HEK293 (cell line): ENCODE data around the gene CNTLN.

Experiments used
- HOXC10 ChIP-seq: sonication (generic); formaldehyde crosslinking; IDR thresholded peaks from 2 replicates; pipeline ENCODE4 v1.8.1; 2023; ENCODE audit warnings: mild to moderate bottlenecking, missing genetic modification reagents
- MZF1 ChIP-seq: fragments of 450-650 bp; formaldehyde crosslinking; IDR thresholded peaks from 2 replicates; pipeline ENCODE4 v1.5.1; 2017; ENCODE audit warnings: missing biosample characterization, missing genetic modification characterization, borderline replicate concordance
- SP7 ChIP-seq: fragments of 450-650 bp; formaldehyde crosslinking; IDR thresholded peaks from 2 replicates; pipeline ENCODE4 v1.5.1; 2016; ENCODE audit warnings: missing biosample characterization, missing genetic modification characterization
- TCF7L2 ChIP-seq: IDR thresholded peaks from 2 replicates; pipeline ENCODE4 v1.6.1; 2011; ENCODE audit warnings: low read depth, mild to moderate bottlenecking, inconsistent platforms, low read length, moderate library complexity, borderline replicate concordance
- YY1 ChIP-seq: fragments of 450-650 bp; formaldehyde crosslinking; IDR thresholded peaks from 2 replicates; pipeline ENCODE4 v1.5.1; 2018; ENCODE audit warnings: missing biosample characterization, missing genetic modification characterization
- ZNF184 ChIP-seq: fragments of 450-650 bp; IDR thresholded peaks from 2 replicates; pipeline ENCODE4 v1.5.1; 2018; ENCODE audit warnings: missing biosample characterization, mild to moderate bottlenecking, missing genetic modification characterization
- ZNF2 ChIP-seq: fragments of 450-650 bp; formaldehyde crosslinking; IDR thresholded peaks from 2 replicates; pipeline ENCODE4 v1.5.1; 2016; ENCODE audit warnings: missing biosample characterization, missing genetic modification characterization
- ZNF223 ChIP-seq: fragments of 450-650 bp; formaldehyde crosslinking; IDR thresholded peaks from 2 replicates; pipeline ENCODE4 v1.5.1; 2016; ENCODE audit warnings: missing biosample characterization, missing genetic modification characterization
- ZNF248 ChIP-seq: fragments of 450-650 bp; formaldehyde crosslinking; IDR thresholded peaks from 2 replicates; pipeline ENCODE4 v1.5.1; 2017; ENCODE audit warnings: missing biosample characterization, missing genetic modification characterization
- ZNF37A ChIP-seq: fragments of 450-650 bp; IDR thresholded peaks from 2 replicates; pipeline ENCODE4 v1.5.1; 2018; ENCODE audit warnings: missing biosample characterization, missing genetic modification characterization
- ZNF404 ChIP-seq: fragments of 450-650 bp; formaldehyde crosslinking; IDR thresholded peaks from 2 replicates; pipeline ENCODE4 v1.5.1; 2017; ENCODE audit warnings: missing biosample characterization, missing genetic modification characterization
- ZNF48 ChIP-seq: fragments of 450-650 bp; formaldehyde crosslinking; IDR thresholded peaks from 2 replicates; pipeline ENCODE4 v1.5.1; 2016; ENCODE audit warnings: missing biosample characterization, missing genetic modification characterization
- ZNF548 ChIP-seq: fragments of 450-650 bp; formaldehyde crosslinking; IDR thresholded peaks from 2 replicates; pipeline ENCODE4 v1.5.1; 2016; ENCODE audit warnings: missing biosample characterization, missing genetic modification characterization
- ZNF600 ChIP-seq: fragments of 450-650 bp; formaldehyde crosslinking; IDR thresholded peaks from 2 replicates; pipeline ENCODE4 v1.5.1; 2016; ENCODE audit warnings: missing biosample characterization, missing genetic modification characterization
- ZNF629 ChIP-seq: fragments of 450-650 bp; formaldehyde crosslinking; IDR thresholded peaks from 2 replicates; pipeline ENCODE4 v1.5.1; 2017; ENCODE audit warnings: missing biosample characterization, missing genetic modification characterization
- ZNF670 ChIP-seq: fragments of 450-650 bp; formaldehyde crosslinking; IDR thresholded peaks from 2 replicates; pipeline ENCODE4 v1.5.1; 2016; ENCODE audit warnings: missing biosample characterization, missing genetic modification characterization, low read depth
- ZNF777 ChIP-seq: fragments of 450-650 bp; formaldehyde crosslinking; IDR thresholded peaks from 2 replicates; pipeline ENCODE4 v1.5.1; 2017; ENCODE audit warnings: missing biosample characterization, missing genetic modification characterization, borderline replicate concordance
- ZNF791 ChIP-seq: fragments of 450-650 bp; formaldehyde crosslinking; IDR thresholded peaks from 2 replicates; pipeline ENCODE4 v1.5.1; 2016; ENCODE audit warnings: missing biosample characterization, missing genetic modification characterization
- TF ChIP-seq, protein P1 (sequence below): fragments of 450-650 bp; formaldehyde crosslinking; IDR thresholded peaks from 2 replicates; pipeline ENCODE4 v1.5.1; 2016; ENCODE audit warnings: missing biosample characterization, missing genetic modification characterization
- TF ChIP-seq, protein P2 (sequence below): fragments of 450-650 bp; formaldehyde crosslinking; IDR thresholded peaks from 2 replicates; pipeline ENCODE4 v1.5.1; 2016; ENCODE audit warnings: missing biosample characterization, missing genetic modification characterization
- TF ChIP-seq, protein P3 (sequence below): fragments of 450-650 bp; formaldehyde crosslinking; IDR thresholded peaks from 2 replicates; pipeline ENCODE4 v1.5.1; 2016; ENCODE audit warnings: missing biosample characterization, missing genetic modification characterization
- TF ChIP-seq, protein P4 (sequence below): fragments of 450-650 bp; formaldehyde crosslinking; IDR thresholded peaks from 2 replicates; pipeline ENCODE4 v1.5.1; 2017; ENCODE audit warnings: missing biosample characterization, missing genetic modification characterization
- TF ChIP-seq, protein P5 (sequence below): fragments of 450-650 bp; formaldehyde crosslinking; IDR thresholded peaks from 2 replicates; pipeline ENCODE4 v1.5.1; 2016; ENCODE audit warnings: missing biosample characterization, missing genetic modification characterization, low read depth
- TF ChIP-seq, protein P6 (sequence below): fragments of 450-650 bp; formaldehyde crosslinking; IDR thresholded peaks from 2 replicates; pipeline ENCODE4 v1.5.1; 2016; ENCODE audit warnings: missing biosample characterization, missing genetic modification characterization
- TF ChIP-seq, protein P7 (sequence below): fragments of 450-650 bp; formaldehyde crosslinking; IDR thresholded peaks from 2 replicates; pipeline ENCODE4 v1.5.1; 2017; ENCODE audit warnings: missing biosample characterization, missing genetic modification characterization

Gene CNTLN

DNA sequence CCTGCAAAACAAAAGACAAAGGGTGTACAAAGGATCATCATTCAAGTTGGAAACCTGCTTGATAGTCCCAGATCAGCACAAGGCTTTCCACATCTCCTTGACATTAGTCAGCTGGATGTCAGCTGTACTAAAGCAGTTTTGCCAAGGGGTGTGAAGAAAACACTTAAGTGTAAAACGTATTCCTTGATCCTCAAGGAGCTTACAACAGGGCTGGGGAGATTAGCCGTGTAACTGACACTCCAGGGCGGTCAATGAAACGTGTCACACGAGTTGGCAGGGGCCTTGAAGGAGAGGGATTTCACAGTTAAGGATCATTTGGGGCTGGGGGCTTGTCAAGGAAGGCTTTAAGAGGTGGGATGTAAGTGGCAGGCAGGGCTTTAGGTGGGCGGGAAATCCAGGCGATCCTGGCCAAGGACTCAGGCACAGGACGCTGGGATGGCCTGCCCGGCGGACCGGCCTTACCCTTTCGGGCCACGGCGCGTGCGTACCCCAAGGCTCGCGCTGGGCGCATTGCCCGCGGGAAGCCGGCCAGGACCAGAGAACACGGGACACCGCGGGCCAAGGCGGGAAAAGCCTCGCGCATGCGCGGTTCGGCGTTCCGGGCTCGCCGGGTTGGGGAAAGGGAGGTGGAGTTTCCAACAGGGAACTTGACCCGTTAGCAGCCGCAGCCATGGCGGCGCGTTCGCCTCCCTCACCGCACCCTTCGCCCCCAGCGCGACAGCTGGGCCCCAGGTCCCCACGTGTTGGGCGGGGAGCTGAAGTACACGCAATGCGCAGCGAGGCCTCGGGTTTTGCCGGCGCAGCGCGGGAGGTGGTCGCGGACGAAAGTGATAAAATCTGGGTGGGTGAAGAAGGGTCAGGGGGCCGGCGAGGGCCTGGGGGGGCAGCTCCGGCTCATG is at the start of gene CNTLN (continued):
- TF ChIP-seq, protein P1, sequence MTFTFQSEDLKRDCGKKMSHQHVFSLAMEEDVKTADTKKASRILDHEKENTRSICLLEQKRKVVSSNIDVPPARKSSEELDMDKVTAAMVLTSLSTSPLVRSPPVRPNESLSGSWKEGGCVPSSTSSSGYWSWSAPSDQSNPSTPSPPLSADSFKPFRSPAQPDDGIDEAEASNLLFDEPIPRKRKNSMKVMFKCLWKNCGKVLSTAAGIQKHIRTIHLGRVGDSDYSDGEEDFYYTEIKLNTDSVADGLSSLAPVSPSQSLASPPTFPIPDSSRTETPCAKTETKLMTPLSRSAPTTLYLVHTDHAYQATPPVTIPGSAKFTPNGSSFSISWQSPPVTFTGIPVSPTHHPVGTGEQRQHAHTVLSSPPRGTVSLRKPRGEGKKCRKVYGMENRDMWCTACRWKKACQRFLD = no peak
- peak; percentile 64; the same call in 1 of the 2 replicates for TF ChIP-seq ZNF2 (tag by site-specific recombination)
- no peak for TF ChIP-seq HOXC10 (CRISPR knock-in tag)
- TF ChIP-seq, protein P2, sequence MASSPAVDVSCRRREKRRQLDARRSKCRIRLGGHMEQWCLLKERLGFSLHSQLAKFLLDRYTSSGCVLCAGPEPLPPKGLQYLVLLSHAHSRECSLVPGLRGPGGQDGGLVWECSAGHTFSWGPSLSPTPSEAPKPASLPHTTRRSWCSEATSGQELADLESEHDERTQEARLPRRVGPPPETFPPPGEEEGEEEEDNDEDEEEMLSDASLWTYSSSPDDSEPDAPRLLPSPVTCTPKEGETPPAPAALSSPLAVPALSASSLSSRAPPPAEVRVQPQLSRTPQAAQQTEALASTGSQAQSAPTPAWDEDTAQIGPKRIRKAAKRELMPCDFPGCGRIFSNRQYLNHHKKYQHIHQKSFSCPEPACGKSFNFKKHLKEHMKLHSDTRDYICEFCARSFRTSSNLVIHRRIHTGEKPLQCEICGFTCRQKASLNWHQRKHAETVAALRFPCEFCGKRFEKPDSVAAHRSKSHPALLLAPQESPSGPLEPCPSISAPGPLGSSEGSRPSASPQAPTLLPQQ (tag by site-specific recombination) = peak; percentile 87
- peak; percentile 85 for TF ChIP-seq YY1 (tag by site-specific recombination)
- TF ChIP-seq ZNF777 (tag by site-specific recombination) = no peak
- TF ChIP-seq ZNF48 (tag by site-specific recombination) = no peak
- no peak for TF ChIP-seq ZNF404 (tag by site-specific recombination)
- TF ChIP-seq, protein P3, sequence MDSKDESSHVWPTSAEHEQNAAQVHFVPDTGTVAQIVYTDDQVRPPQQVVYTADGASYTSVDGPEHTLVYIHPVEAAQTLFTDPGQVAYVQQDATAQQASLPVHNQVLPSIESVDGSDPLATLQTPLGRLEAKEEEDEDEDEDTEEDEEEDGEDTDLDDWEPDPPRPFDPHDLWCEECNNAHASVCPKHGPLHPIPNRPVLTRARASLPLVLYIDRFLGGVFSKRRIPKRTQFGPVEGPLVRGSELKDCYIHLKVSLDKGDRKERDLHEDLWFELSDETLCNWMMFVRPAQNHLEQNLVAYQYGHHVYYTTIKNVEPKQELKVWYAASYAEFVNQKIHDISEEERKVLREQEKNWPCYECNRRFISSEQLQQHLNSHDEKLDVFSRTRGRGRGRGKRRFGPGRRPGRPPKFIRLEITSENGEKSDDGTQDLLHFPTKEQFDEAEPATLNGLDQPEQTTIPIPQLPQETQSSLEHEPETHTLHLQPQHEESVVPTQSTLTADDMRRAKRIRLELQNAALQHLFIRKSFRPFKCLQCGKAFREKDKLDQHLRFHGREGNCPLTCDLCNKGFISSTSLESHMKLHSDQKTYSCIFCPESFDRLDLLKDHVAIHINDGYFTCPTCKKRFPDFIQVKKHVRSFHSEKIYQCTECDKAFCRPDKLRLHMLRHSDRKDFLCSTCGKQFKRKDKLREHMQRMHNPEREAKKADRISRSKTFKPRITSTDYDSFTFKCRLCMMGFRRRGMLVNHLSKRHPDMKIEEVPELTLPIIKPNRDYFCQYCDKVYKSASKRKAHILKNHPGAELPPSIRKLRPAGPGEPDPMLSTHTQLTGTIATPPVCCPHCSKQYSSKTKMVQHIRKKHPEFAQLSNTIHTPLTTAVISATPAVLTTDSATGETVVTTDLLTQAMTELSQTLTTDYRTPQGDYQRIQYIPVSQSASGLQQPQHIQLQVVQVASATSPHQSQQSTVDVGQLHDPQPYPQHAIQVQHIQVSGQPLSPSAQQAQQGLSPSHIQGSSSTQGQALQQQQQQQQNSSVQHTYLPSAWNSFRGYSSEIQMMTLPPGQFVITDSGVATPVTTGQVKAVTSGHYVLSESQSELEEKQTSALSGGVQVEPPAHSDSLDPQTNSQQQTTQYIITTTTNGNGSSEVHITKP (tag by site-specific recombination) = 0 out of 2 replicates have a peak, but pooled peaks have one; percentile 43
- no peak for TF ChIP-seq ZNF184 (tag by site-specific recombination)
- no peak for TF ChIP-seq ZNF548 (tag by site-specific recombination)
- TF ChIP-seq ZNF600 (tag by site-specific recombination) = no peak
- TF ChIP-seq ZNF670 = no peak
- TF ChIP-seq, protein P4, sequence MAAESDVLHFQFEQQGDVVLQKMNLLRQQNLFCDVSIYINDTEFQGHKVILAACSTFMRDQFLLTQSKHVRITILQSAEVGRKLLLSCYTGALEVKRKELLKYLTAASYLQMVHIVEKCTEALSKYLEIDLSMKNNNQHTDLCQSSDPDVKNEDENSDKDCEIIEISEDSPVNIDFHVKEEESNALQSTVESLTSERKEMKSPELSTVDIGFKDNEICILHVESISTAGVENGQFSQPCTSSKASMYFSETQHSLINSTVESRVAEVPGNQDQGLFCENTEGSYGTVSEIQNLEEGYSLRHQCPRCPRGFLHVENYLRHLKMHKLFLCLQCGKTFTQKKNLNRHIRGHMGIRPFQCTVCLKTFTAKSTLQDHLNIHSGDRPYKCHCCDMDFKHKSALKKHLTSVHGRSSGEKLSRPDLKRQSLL (tag by site-specific recombination) = no peak
- no peak for TF ChIP-seq ZNF223 (tag by site-specific recombination)
- no peak for TF ChIP-seq TCF7L2
- TF ChIP-seq, protein P5, sequence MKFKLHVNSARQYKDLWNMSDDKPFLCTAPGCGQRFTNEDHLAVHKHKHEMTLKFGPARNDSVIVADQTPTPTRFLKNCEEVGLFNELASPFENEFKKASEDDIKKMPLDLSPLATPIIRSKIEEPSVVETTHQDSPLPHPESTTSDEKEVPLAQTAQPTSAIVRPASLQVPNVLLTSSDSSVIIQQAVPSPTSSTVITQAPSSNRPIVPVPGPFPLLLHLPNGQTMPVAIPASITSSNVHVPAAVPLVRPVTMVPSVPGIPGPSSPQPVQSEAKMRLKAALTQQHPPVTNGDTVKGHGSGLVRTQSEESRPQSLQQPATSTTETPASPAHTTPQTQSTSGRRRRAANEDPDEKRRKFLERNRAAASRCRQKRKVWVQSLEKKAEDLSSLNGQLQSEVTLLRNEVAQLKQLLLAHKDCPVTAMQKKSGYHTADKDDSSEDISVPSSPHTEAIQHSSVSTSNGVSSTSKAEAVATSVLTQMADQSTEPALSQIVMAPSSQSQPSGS (tag by site-specific recombination) = no peak
- TF ChIP-seq ZNF791 (tag by site-specific recombination) = no peak
- no peak for TF ChIP-seq ZNF248 (tag by site-specific recombination)
- TF ChIP-seq SP7 = peak; percentile 63
- TF ChIP-seq ZNF629 (tag by site-specific recombination) = no peak
- no peak for TF ChIP-seq ZNF37A (tag by site-specific recombination)
- TF ChIP-seq, protein P6, sequence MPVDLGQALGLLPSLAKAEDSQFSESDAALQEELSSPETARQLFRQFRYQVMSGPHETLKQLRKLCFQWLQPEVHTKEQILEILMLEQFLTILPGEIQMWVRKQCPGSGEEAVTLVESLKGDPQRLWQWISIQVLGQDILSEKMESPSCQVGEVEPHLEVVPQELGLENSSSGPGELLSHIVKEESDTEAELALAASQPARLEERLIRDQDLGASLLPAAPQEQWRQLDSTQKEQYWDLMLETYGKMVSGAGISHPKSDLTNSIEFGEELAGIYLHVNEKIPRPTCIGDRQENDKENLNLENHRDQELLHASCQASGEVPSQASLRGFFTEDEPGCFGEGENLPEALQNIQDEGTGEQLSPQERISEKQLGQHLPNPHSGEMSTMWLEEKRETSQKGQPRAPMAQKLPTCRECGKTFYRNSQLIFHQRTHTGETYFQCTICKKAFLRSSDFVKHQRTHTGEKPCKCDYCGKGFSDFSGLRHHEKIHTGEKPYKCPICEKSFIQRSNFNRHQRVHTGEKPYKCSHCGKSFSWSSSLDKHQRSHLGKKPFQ (tag by site-specific recombination) = no peak
- TF ChIP-seq, protein P7, sequence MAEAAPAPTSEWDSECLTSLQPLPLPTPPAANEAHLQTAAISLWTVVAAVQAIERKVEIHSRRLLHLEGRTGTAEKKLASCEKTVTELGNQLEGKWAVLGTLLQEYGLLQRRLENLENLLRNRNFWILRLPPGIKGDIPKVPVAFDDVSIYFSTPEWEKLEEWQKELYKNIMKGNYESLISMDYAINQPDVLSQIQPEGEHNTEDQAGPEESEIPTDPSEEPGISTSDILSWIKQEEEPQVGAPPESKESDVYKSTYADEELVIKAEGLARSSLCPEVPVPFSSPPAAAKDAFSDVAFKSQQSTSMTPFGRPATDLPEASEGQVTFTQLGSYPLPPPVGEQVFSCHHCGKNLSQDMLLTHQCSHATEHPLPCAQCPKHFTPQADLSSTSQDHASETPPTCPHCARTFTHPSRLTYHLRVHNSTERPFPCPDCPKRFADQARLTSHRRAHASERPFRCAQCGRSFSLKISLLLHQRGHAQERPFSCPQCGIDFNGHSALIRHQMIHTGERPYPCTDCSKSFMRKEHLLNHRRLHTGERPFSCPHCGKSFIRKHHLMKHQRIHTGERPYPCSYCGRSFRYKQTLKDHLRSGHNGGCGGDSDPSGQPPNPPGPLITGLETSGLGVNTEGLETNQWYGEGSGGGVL (tag by site-specific recombination) = no peak
- TF ChIP-seq MZF1 = no peak
